Measurements from ENCODE around the gene PADI6. TPM values are rescaled to one million over a fixed set of nuclear protein-coding genes. Genes with fewer than 3 reads are reported as not detected.

The PADI6 gene
- total and polyA plus RNA-seq, 9 of the 15 experiments (the other 6 are each of a cell fraction or from before 2014, with no cell fraction given), result not detected

GRCh38 chr1:17360272-17360956 lies 11.6 kb upstream of the PADI6 start (continued):
- 0 out of 2 replicates have a peak, but pooled peaks have one; percentile 39 for TF ChIP-seq ZNF316 (IDR thresholded peaks at IDR 0.05)
- no peak for TF ChIP-seq PBX2 (CRISPR knock-in tag; IDR thresholded peaks at IDR 0.05; ENCODE audit: low read depth)
- TF ChIP-seq PBX2 (tag; conservative IDR thresholded peaks at IDR 0.05; ENCODE audit: low read depth), result peak; percentile 89
- no peak for TF ChIP-seq SUPT5H (IDR thresholded peaks at IDR 0.05)
- TF ChIP-seq TAF1 (IDR thresholded peaks at IDR 0.05; ENCODE audit: control insufficient read depth, extremely low read depth, insufficient read depth, low read length, severe bottlenecking), result no peak
- TF ChIP-seq ZNF263 (CRISPR knock-in tag; IDR thresholded peaks at IDR 0.05; ENCODE audit: borderline replicate concordance), result no peak; the same call in 1 of the 2 replicates
- no peak for TF ChIP-seq NFYB (IDR thresholded peaks at IDR 0.05; ENCODE audit: extremely low read depth, insufficient read length)
- no peak for TF ChIP-seq E2F8 (IDR thresholded peaks at IDR 0.05; ENCODE audit: low read depth, partially characterized antibody)
- peak; percentile 92 for TF ChIP-seq ZNF717 (CRISPR knock-in tag; IDR thresholded peaks at IDR 0.05)
- TF ChIP-seq MYNN (IDR thresholded peaks at IDR 0.05), result no peak
- no peak for TF ChIP-seq MYNN (CRISPR knock-in tag; IDR thresholded peaks at IDR 0.05)
- peak; percentile 46 for TF ChIP-seq NFE2 (IDR thresholded peaks at IDR 0.05; ENCODE audit: low read depth)
- TF ChIP-seq ZNF830 (CRISPR knock-in tag; IDR thresholded peaks at IDR 0.05), result no peak
- TF ChIP-seq THRAP3 (IDR thresholded peaks at IDR 0.05; ENCODE audit: borderline replicate concordance), result no peak
- TF ChIP-seq XRCC4 (IDR thresholded peaks at IDR 0.05; ENCODE audit: extremely low read depth, insufficient read depth, insufficient read length), result no peak
- peak; percentile 90 for TF ChIP-seq CREB5 (CRISPR knock-in tag; IDR thresholded peaks at IDR 0.05)
- peak; percentile 15 to 93 (median 33) for TF ChIP-seq YY1 (IDR thresholded peaks at IDR 0.05; ENCODE audit: borderline replicate concordance in 1 of 3, control insufficient read depth in 1 of 3, extremely low read depth in 1 of 3, insufficient read depth in 3 of 3, insufficient read length in 1 of 3, insufficient replicate concordance in 2 of 3, low read depth in 1 of 3, low read length in 2 of 3)
- TF ChIP-seq CHD4 (IDR thresholded peaks at IDR 0.05; ENCODE audit: insufficient read depth, insufficient replicate concordance, low read depth, low read length, poor library complexity, severe bottlenecking), result no peak
- TF ChIP-seq MAX (CRISPR knock-in tag; IDR thresholded peaks at IDR 0.05), result no peak
- TF ChIP-seq SMAD4 (CRISPR knock-in tag; conservative IDR thresholded peaks at IDR 0.05), result peak; percentile 100
- no peak for TF ChIP-seq SLC30A9 (CRISPR knock-in tag; IDR thresholded peaks at IDR 0.05)
